ENCODE results near the gene SEMA5A. TPM values are rescaled to one million over a fixed set of nuclear protein-coding genes. Genes with fewer than 3 reads are reported as not detected.

The SEMA5A gene
- total RNA-seq, 3 donors from 2014 or later: 3.0 to 35.4 (median 25.9) TPM

GRCh38 chr5:9524941-9525340 is 20.9 kb downstream of the SEMA5A start:
- H3K4me3 ChIP-seq: no peak overlapping the region
- H3K4me1 ChIP-seq: no peaks in the 10 kb centered on the region
- TF ChIP-seq CTCF (IDR thresholded peaks at IDR 0.05) (no peak), POLR2A (IDR thresholded peaks at IDR 0.05) (no peak), POLR2AphosphoS5 (IDR thresholded peaks at IDR 0.05) (no peak)
- intact Hi-C loops (cut with DNase I; ENCODE audit: low total_unique reads): no loop called here
- H3K27ac ChIP-seq: no peak overlapping the region
- no peaks in the 10 kb centered on the region for H3K36me3 ChIP-seq
- H3K27me3 ChIP-seq: no peaks in the 10 kb centered on the region
- no peaks in the 10 kb centered on the region for H3K9me3 ChIP-seq
- no peak for DNase-seq (ENCODE audit: low spot score in 2 of 2)

- TF ChIP-seq POLR2AphosphoS5 (IDR thresholded peaks at IDR 0.05): no peak
- no peak for TF ChIP-seq CTCF (IDR thresholded peaks at IDR 0.05)
- TF ChIP-seq POLR2A (IDR thresholded peaks at IDR 0.05): no peak
- H3K9me3 ChIP-seq: no peaks in the 10 kb centered on the region
- intact Hi-C loops (cut with DNase I; ENCODE audit: low total_unique reads): no loop called here
- no peaks in the 10 kb centered on the region for H3K4me1 ChIP-seq
- DNase-seq (ENCODE audit: low spot score in 2 of 2): no peak
- no peak overlapping the region for H3K4me3 ChIP-seq
- no peaks in the 10 kb centered on the region for H3K27me3 ChIP-seq
- no peaks in the 10 kb centered on the region for H3K36me3 ChIP-seq
- no peak overlapping the region for H3K27ac ChIP-seq
These were observed 22.6 kb downstream of the SEMA5A start for GRCh38 chr5:9523090-9523823.

GRCh38 chr5:9519537-9519936 is 26.3 kb downstream of the SEMA5A start:
- Histone ChIP-seq H3K4me3 (no peak overlapping the region), H3K27ac (peak overlapping the region; percentile 23 to 81), H3K9me3 (no peaks in the 10 kb centered on the region), H3K36me3 (no peaks in the 10 kb centered on the region), H3K4me1 (no peaks in the 10 kb centered on the region), H3K27me3 (no peaks in the 10 kb centered on the region)
- TF ChIP-seq CTCF (IDR thresholded peaks at IDR 0.05) (no peak), POLR2A (IDR thresholded peaks at IDR 0.05) (no peak), POLR2AphosphoS5 (IDR thresholded peaks at IDR 0.05) (peak in 1 of 3 donors; percentile 15)
- intact Hi-C loops (cut with DNase I; ENCODE audit: low total_unique reads): no loop called here
- DNase-seq (ENCODE audit: low spot score in 2 of 2): peak in 1 of 2 donors; percentile 36

GRCh38 chr5:9516591-9516990 is 29.3 kb downstream of the SEMA5A start:
- no peaks in the 10 kb centered on the region for H3K27me3 ChIP-seq
- H3K36me3 ChIP-seq: no peaks in the 10 kb centered on the region
- intact Hi-C loops (cut with DNase I; ENCODE audit: low total_unique reads): no loop called here
- H3K4me1 ChIP-seq: no peaks in the 10 kb centered on the region
- no peak overlapping the region for H3K27ac ChIP-seq
- no peak overlapping the region for H3K4me3 ChIP-seq
- no peaks in the 10 kb centered on the region for H3K9me3 ChIP-seq
- DNase-seq (ENCODE audit: low spot score in 2 of 2): no peak
- TF ChIP-seq CTCF (IDR thresholded peaks at IDR 0.05) (no peak), POLR2A (IDR thresholded peaks at IDR 0.05) (no peak), POLR2AphosphoS5 (IDR thresholded peaks at IDR 0.05) (no peak)

GRCh38 chr5:9515436-9515835 is 30.4 kb downstream of the SEMA5A start:
- TF ChIP-seq POLR2A (IDR thresholded peaks at IDR 0.05) (no peak), CTCF (IDR thresholded peaks at IDR 0.05) (no peak), POLR2AphosphoS5 (IDR thresholded peaks at IDR 0.05) (no peak)
- H3K9me3 ChIP-seq: no peaks in the 10 kb centered on the region
- no peak overlapping the region for H3K4me3 ChIP-seq
- H3K4me1 ChIP-seq: no peaks in the 10 kb centered on the region
- no peaks in the 10 kb centered on the region for H3K36me3 ChIP-seq
- no peaks in the 10 kb centered on the region for H3K27me3 ChIP-seq
- no peak for DNase-seq (ENCODE audit: low spot score in 2 of 2)
- H3K27ac ChIP-seq: no peak overlapping the region
- intact Hi-C loops (cut with DNase I; ENCODE audit: low total_unique reads): no loop called here

Measured in breast epithelium (tissue), 4 donors.